NCI-H774 (cell line): ENCODE measurements around the gene ULK4.
"Not testable (repeated sequence)": the region's sequence is repeated elsewhere in the genome, so short reads cannot be mapped to it uniquely, and the experiment has no call there.

Source experiments
- DNase-seq: peaks from one replicate; lab custom pipeline; 2025; lab: John Stamatoyannopoulos, UW

Gene ULK4

DNA sequence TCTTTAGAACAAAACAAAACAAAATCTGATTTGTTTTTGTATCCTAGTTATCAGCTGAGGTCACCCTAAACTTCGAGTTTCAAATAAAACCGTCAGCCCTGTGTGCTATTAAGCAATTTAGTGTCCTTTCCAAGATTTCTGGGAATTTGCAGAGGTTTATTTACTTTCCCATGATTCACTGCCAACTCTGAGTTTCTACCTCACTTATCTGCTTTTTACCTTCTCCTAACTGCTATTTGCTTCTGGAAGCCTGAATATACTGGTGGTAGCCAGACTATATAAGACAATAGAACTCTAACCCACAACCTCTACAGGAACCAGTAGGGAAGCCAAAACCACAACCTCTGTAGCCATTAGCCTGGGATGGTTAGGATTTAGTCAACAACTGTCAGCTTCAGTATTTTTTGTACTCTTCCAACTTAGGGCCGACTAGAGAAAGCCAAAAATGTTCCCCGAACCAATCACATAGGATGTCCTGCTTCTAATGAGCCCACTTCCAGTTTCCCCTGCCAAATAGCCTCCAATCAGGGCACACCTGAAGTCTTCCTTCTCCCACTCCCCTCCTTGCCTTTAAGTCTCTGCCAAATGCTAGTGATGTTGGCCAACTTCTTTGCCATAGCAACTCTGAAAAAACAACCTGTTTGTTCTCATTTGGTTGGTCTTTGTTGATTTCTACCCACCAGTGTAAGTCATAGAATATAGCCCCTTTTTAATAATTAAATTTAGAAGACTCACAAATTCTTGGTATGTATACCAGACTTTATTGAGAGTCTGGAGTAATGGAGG lies 273.1 kb downstream of the ULK4 start:
- DNase-seq = no peak

DNA sequence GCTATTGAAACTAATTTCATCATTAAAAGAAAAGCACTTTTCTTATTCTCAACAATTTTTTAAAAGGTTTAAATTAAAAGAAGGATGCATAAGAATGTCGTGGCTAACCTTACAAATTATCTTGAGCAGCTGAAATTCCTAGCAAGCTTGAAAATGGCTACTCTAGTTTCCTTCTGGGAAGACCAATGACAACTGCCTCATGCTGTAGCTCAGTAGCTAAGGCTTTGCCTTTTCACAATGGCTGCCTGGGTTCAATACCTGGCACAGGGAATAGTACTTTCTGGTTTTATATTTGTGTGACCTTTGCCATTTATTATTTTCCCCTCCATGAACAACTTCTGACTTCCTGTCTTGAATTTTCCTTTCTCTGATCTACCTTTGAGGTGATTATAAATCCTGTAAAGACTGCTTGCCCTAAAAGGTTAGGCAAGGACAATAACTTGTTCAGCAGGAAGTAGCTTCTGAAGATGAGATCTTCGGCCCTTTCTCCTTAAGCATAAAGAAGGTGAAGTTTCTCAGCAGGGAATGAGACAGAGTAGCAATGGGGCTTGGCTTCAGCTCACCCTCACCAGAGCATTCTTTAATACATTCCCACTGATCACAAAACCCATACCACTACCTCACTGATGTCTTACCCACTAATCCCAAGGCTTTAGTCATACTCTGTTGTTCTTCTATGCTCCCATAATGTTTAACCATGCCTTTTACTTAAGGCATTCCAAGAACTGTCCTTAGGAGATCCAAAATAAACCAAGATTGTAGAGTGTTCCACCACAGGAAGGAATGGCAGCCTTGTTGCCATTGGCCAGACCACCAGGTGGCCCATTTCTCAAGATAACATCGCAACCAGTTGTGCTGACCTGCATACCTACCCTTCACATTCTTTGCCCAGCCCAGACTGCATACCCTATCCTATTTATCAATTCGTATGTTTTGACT lies 276.8 kb downstream of the ULK4 start:
- DNase-seq = no peak

DNA sequence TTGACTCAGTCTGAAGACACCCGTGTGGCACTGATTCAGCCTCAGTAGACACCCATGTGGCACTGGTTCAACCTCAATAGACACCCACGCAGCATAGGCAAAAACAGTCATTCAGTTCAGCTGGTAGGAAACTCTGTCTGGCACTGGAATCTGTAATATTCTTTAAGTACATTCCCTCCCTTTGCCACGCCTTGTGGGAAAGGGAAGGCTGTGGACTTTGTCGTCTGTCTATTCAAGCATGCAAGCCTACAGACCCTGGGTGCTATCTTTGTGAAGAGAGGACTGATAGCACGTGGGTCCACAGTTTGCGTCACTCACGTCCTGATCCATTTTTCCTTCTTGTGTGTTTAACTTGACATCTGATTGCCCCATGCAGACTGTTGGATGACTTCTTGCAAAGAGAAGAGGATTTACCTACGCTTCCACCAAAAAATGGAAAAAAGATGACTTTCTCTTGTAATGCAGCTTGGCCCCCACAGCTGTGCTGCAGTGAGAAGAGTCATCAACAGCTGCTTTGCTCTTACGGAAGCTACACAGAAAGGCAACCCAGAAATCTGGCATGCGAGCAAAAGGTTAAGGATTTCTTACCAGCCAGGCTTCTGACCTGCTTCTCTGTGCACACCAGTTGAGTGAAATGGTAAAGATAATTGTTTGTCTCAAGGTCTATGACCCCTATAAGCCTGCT lies 278.1 kb downstream of the ULK4 start:
- DNase-seq = no peak

DNA sequence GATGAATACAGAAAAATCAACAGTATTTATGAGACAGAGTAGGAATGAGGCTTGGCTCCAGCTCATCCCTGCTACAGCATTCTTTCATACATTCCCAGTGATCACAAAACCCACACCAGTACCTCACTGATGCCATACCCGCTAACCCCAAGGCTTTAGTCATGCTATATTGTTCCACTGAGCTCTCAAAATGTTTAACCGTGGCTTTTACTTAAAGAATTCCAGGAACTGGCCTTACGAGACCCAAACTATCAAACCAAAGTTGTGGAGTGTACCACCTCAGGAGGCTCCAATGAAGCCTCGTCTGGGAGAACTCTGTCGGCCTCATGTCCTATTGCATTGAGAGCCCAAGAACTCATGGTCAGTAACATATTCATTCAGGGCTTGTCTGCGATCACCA lies 278.9 kb downstream of the ULK4 start:
- no peak for DNase-seq

DNA sequence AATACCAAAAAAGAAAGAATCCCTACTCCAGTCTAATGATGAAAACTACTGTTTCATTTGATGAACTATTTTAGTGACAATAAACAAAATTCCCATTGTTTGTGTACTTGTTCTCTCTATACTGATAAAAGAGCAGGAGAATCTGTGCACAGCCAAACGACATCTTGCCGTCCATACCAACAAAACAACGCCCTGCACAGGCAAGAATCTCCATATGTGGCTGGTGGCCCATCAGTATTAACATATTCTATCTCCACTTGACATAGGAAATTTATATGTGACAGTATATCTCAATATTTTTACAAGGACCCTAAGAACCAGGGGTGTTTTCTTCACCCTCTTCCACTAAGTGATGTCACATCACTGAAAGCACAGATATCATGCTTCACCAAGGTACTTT lies 279.5 kb downstream of the ULK4 start:
- no peak for DNase-seq

DNA sequence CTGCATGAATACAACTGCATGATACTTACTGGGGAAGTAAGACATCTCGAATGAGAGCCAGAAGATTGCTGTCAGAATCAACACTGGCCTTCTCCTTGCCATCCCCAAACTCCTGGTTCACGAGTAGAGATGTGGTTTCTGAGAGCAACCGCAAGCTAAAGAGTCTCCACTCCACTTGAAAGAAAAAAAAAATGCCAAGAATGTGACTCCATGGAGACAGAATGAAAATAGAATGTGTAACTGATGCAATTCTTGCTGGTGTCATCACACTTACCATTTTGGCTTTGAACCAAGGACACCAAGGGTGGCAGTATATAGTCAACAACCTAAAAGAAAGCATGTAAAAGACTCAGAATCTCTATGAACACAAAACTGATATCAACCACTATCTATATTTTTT lies 280.4 kb downstream of the ULK4 start:
- no peak for DNase-seq

DNA sequence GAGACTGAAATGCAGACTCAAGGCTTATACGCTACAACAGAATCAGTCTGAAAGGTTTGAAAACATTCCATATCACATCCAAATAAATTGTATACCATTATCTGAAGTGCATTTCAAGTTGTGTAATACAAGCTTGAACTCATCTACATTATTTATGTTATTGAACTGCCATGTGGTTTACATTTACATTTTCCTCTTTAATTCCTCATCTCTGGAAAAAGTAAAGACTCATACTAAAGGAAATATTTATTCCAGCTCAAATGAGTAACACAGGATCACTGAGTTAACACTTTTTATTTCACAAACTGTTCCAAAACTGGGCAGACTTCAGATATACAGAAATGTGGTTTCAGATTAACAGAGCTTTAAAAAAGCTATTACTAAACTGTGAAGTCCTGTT lies 282.5 kb downstream of the ULK4 start:
- no peak for DNase-seq

DNA sequence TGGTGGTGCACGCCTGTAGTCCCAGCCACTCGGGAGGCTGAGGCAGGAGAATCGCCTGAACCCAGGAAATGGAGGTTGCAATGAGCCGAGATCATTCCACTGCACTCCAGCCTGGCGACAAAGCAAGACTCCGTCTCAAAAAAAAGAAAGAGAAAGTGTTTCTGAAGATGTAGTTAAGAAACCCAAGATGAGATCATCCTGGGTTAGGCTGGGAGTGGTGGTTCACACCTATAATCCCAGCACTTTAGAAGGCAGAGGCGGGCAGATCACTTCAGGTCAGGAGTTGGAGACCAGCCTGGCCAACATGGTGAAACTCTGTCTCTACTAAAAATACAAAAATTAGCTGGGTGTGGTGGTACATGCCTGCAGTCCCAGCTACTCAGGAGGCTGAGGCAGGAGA lies 286.8 kb downstream of the ULK4 start:
- DNase-seq = not testable (repeated sequence)

DNA sequence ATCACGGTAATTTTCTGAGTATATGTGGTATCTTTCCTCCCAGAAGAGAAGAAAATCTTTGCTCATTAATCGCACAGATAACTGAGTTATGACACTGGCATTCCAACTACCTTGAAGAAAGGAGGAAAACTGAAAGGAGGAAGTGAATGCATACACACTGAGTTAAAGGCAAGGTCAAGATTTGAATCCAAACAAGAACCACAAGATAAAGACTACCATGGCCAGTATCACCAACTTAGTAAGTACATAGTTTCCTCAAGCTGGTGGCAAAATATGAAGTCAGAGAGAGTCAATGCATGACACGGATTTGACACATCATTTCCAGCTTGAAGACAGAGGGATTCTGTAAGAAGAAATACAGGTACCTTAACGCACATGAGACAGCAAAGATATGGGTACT lies 287.5 kb downstream of the ULK4 start:
- no peak for DNase-seq

DNA sequence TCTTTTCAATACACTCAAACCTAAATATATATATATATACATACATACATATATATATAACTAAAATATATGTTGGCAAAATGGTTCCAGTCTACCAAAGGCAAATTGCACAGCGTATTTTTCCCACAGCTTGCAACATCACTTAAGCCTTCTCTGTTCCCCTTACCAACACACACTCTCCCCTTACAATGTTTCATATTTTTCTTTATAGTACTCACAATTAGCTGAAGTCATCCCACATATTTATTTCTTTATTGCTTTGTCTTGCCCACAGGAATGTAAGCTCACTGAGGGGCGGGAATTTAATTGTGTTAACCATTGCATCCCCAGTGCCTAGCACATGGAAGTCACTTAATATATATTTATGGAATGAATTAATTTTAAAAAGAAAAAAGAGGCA lies 288.3 kb downstream of the ULK4 start:
- no peak for DNase-seq

DNA sequence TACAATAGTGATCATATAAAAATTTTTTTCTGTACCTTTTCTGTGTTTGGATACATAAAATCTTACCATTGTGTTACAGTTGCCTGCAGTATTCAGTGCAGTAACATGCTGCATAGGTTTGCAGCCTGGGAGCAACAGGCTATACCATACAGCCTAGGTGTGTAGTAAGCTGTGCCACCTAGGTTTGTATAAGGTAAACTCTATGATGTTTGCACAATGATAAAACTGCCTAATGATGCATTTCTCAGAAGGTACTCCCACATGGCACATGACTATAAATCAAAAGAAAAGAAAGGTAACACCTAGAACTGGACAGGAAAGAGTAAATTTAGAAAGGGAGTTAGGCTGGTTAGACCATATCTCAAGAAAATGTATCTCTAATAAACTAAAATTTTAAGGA lies 293.5 kb downstream of the ULK4 start:
- DNase-seq = no peak

DNA sequence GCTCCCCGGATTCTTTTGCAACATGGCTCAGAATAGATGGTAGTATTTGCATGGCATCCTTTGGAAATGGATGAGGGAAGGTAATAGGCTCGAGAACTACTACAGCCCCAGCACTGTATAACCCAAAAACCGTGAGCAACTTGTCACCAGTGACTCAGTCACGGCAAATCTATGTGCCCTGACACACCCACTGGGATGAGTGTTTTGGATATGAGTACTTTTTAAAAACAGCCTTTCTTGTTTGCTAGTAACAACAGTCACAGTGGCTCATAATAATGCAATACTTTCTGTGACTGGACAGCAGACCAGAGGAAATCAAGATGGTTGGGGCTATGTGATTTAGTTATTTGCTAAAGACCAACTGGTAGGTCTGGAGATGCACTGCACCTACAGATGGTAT lies 299.6 kb downstream of the ULK4 start:
- no peak for DNase-seq

DNA sequence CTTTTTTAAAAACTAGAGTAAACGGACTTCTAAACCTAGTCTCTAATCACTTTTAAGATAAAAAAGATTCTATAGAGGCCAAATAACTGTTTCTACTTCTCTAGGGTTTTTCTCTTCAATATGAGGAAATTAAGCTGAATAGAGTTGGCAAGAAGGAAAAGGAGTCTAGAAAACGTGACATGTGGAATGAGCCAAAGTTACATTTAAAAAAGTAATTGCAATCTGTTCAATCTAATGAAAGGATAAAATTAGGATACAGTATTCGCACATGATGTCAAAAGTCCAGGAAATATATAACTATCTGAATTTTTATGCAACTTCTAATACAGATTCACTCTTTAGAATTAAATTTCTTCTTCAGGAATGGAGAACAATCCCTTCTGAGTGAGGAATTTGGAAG lies 300.1 kb downstream of the ULK4 start:
- no peak for DNase-seq

DNA sequence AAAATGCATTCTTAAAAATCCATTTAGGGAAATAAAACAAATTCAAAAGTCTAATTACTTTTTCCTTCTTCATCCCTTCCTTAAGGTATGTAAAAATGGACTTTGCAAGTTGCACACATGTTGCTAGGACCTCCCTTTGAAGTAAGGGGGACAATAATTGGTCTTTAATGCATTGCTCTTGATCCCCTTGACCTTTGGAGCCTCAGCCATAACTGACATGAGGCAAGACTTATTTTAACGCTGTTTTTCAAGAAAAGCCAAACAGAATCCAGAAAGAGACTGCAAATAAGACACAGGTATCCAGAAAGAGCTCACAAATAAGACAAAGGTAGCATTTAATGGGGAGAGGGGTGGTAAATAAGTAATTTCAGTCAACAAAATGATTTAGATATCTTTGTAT lies 301.4 kb downstream of the ULK4 start:
- DNase-seq = no peak

DNA sequence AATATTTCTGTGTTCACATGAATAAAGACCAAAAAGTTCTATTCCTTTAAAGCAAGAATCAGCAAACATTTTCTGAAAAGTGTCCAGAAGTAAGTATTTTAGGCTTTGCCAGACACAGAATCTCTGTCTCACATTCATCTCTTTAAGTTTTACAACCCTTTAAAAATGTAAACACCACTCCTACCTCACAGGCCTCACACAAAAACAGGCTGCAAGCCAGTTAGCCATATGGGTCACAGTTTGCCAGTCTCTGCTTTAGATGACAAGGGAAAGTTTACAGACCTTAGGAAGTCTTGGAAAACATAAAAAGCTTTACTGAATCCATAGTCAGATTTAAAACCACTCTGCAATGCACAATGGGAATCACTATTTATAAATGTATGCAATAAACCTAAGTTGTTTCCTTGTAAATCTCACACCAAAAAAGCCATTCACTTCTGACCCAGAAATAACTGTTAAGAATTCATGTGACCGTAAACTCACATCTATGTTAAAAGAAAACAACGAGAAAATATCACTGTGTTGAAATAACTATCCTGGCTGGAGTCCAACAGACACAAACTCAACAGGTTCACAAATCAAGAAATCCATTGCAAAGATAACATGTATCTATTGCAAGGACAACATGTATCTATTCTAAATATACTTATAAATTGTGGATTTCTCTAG lies 308.2 kb downstream of the ULK4 start:
- no peak for DNase-seq

DNA sequence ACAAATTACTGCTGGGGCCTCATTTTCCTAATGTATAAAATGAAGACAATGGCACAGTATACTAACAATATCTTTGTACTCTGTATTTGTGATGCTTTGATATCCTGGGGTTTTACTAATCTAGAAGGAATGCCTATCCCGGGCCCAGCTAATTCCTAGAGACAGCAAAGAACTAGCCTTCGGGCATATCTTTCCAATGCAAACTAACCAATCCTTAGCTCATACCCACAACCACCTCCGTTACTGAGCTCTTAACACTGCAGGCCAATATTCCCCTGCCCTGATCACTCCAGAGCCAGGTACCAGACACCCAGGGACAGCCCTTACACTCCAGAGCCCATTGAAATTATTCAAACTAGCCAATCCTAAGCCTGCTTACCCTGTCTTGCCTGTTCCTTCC lies 309.0 kb downstream of the ULK4 start:
- DNase-seq = no peak

DNA sequence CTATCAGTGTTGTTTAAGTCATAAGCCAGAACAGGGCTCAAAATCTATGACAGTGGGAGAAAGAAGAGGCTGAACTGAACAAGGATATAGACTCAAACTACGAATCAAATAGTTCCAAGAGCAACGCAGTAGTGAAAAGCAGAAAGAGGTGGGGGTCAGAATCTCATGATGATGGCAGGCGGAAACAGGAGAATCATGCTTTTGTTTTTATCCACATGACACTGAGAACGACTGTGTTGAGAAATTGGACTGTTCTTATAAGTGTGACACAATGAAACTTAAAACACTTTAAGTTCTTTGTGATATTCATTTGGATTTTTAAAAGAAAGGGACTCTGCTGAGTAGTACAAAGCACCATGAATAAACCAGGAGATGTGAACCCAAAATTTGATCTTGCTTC lies 309.4 kb downstream of the ULK4 start:
- no peak for DNase-seq

DNA sequence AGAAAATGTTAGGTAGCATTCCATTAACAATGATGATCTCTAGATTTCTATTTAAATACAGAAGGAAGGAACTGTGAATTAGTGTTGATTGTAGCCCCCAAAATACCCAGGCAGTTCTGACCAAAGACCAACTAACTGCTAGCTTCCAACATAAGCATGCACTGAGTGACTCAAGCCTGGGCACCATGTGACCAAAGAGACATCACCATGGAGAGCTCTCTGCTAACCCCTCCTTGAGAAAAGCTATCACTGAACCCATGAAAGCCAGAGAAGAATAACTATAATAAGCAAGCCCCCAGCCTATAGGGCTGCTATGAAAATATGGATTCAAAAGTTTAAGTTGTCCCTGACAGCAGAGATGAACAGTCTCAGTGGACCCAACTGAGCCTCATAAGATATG lies 310.2 kb downstream of the ULK4 start:
- DNase-seq = no peak

DNA sequence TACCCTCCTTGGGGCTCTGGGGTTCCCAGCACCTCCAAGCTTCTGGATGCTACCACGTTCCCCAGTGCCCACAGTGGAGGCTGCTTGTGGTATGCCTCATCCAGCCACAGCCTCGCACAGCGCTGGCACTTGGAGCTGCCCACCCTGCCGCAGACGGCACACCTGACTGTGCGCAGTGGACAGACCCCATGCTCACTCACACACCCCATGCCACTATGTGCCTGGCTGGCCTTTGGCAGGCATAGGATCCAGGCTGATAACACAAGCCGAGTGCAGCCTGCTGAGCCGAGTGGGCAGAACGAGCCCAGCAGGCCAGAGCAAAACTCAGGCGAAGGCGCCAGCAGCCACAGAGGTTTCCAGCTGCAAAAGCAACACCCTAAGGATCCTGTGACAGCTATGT lies 311.5 kb downstream of the ULK4 start:
- no peak for DNase-seq

DNA sequence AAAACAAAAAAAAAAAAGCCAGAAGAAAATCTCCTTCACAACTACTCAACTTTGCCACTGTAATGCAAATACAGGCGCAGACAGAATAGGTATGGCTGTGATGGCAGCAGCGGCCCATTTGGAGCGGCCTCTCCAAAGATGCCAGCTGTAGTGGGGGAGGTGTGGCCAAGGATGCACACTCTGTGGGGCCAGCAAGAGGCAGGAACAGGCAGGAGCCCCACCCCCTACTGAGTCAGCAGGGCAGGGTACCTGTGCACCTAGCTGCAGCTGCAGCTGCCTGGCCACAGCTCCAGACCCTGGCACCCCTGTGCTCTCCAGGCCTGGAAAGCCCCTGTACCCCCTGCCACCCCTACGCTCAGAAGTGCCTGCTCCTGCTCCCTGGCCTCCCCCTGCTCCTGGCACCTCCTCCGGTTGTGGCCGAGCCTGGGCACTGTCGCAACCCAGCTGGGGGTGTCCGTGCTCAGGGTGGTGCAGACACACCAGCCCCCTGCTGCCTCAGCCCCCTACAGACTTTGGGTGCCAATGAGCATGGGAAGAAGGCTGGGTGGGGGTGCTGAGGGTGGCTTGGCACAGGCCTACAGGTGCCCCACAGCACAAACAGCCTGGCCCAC lies 312.7 kb downstream of the ULK4 start:
- no peak for DNase-seq

DNA sequence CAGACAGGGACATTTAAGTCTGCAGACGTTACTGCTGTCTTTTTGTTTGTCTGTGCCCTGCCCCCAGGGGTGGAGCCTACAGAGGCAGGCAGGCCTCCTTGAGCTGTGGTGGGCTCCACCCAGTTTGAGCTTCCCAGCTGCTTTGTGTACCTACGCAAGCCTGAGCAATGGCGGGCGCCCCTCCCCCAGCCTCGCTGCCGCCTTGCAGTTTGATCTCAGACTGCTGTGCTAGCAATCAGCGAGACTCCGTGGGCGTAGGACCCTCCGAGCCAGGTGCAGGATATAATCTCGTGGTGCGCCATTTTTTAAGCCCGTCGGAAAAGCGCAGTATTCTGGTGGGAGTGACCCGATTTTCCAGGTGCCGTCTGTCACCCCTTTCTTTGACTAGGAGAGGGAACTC lies 314.2 kb downstream of the ULK4 start:
- DNase-seq = not testable (repeated sequence)

DNA sequence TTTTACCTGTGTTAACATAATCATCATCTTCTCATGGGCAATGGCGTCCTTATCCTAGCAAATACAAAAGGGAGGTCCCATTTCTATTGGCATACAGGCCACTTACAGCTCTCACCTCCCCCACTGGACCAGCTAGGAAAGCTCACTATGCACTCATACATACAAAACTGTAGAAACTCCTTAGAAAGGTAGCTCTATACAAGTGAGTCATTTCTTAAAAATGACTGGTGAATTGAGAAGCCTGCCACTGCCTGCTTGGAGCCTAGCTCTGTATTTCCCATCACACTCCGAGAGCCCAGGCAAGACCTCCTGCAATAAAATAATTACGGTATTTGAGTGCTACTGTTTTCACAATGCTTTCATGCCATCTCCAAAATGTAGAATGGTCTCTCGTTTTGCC lies 321.8 kb downstream of the ULK4 start:
- DNase-seq = no peak
